GM13976 (cell line): ENCODE data around the gene SLC6A1.

Source experiments
- DNase-seq: peaks from one replicate; pipeline ENCODE4 v3.0.0; 2012; ENCODE audit warnings: low spot score
- in situ Hi-C: fragments of 300-500 bp; cut with MboI; formaldehyde crosslinking; loops from one replicate; pipeline ENCODE4 v1.12.0; 2022; ENCODE audit warnings: low sequenced_read_pairs, mixed read lengths, inconsistent platforms; ENCODE audit not compliant: unreplicated experiment
- TF ChIP-seq, protein P1 (sequence below): IDR thresholded peaks from 2 replicates; pipeline ENCODE4 v1.5.1; 2012; ENCODE audit warnings: borderline replicate concordance, mild to moderate bottlenecking; ENCODE audit not compliant: insufficient read depth; ENCODE audit errors: extremely low read depth, missing control alignments, control extremely low read depth

The SLC6A1 gene

DNA sequence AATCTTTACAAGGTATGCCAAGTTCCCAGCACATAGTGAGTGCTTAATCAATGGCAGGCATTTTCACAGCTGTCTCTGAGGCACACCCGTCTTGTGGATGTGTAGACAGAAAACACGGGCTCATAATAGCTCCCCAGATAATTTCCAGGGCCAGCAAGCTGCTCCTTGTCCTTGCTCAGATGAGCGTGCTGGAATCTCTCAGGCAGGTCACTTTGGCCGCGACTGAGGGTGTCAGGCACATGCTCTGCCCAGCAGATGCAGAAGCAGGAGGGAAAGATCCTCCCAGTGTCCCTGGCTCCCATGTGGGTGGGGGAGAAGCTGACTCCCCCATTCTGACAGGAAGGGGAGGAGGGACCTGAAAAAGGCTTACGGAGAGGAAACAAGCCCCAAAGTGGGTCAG lies 35.6 kb upstream of the SLC6A1 start:
- in situ Hi-C loops: no loop called here
- TF ChIP-seq, protein P1, sequence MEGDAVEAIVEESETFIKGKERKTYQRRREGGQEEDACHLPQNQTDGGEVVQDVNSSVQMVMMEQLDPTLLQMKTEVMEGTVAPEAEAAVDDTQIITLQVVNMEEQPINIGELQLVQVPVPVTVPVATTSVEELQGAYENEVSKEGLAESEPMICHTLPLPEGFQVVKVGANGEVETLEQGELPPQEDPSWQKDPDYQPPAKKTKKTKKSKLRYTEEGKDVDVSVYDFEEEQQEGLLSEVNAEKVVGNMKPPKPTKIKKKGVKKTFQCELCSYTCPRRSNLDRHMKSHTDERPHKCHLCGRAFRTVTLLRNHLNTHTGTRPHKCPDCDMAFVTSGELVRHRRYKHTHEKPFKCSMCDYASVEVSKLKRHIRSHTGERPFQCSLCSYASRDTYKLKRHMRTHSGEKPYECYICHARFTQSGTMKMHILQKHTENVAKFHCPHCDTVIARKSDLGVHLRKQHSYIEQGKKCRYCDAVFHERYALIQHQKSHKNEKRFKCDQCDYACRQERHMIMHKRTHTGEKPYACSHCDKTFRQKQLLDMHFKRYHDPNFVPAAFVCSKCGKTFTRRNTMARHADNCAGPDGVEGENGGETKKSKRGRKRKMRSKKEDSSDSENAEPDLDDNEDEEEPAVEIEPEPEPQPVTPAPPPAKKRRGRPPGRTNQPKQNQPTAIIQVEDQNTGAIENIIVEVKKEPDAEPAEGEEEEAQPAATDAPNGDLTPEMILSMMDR: no peak
- no peak for DNase-seq

DNA sequence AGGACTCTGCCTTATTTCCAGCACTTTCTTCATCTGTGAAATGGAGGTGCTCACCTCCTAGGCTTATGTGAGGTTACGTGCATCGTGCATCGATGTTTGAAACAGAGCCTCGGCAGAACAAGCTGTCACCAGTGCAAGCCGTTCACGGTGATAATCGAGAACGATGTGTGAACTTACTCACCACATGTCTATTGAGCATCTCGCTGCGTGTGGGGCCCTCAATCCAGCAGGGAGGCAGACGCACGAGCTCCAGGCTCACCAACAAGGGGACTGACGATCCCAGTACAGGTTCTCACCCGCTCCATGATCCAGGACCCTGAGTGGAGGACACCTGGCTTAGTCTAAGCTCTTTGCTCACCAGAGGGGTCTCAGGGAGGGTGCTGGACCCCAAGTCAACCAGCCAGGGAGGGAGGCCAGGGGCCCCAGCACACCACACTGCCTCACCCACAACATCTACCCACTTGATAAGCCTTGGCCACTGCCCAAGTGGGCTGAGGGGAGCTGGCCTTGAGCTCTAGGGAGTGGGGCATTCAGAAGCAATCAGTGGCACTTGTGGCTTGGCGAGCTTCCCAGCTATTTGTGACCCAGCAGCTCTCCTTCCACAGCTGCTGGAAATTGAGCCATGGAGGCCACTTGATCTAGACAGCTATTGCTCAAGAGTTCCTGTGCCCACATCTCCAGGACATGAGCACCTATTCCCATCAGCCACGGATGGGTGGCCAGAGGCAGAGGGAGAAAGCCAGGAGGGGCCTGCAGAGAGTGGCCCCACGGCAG lies 34.4 kb upstream of the SLC6A1 start:
- no peak for DNase-seq
- in situ Hi-C loops: no loop called here
- TF ChIP-seq, protein P1: no peak

DNA sequence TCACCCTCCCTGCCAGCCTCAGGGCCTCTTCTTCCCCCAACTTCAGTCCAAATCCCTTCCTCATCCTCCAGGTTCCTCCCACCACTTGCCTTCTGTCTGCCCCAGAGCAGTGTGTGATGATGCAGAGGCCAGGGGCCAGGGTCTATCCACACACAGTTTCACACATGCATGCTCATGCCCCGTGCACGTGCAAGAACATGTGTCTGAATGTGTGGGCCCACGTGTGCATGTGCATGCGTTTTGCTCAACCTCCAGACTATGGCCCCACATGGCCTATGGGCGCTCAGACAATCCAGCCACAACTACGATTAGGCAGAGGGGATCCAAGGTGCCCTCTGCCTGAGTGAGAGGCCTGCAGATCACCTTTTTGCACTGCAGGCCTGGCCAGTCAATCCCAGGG lies 32.3 kb upstream of the SLC6A1 start:
- no peak for DNase-seq
- in situ Hi-C loops: no loop called here
- TF ChIP-seq, protein P1: no peak

DNA sequence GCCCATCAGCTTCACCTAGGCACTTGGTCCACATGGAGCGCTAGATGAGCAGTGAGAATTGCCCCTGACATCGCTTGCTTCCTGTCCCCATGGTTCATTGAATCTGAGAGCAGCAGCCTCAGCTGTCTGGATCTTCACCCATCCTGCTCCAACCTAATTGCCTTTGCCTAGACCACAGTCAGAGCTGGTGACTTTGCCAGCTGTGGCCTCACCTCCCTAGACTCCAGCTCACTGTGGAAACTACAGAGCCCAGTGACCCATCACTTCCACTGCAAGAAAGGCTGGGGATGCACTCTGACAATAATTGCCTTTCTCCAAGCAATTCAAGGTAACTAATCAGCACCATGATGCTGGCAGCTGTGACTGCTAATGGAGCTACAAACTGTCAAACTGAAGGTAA lies 30.6 kb upstream of the SLC6A1 start:
- in situ Hi-C loops: no loop called here
- no peak for DNase-seq

DNA sequence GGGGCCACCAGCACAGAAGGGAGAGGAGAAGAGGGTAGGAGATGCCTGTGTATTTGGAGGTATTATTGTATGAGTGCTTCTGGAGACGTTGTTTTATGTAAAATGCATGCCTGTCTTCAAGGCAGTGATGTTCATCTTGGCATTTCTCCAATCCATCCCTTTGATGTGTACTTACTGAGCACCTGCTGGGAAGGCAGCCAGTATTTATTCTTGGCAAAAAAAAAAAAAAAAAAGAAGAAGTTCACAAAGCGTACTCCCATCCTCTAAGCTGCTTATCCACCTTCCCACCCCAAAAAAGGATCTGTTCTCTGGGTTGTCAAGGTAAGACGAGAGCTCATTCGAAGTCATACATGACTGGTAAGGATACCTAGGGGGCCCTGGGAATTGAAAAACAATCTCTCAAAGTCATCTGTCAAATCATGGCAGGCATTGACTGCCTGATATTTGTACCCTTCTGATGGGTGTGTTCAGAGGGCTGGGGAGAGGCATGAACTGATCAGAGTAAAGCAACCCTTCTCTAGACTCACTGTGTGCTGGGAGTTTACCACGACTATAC lies 30.0 kb upstream of the SLC6A1 start:
- DNase-seq: no peak
- TF ChIP-seq, protein P1: no peak
- in situ Hi-C loops: no loop called here

More for the DNA sequence above, 30.6 kb upstream of the SLC6A1 start:
- TF ChIP-seq, protein P1: no peak

- no peak for DNase-seq
- TF ChIP-seq, protein P1: no peak
- in situ Hi-C loops: no loop called here
Measured at GRCh38 chr3:10964537-10965167, 27.9 kb upstream of the SLC6A1 start.
